ENCODE measurements around the gene RUFY3. TPM values are rescaled to one million over a fixed set of nuclear protein-coding genes. Genes with fewer than 3 reads are reported as not detected.
A peak's percentile ranks its signal among the peaks of the same experiment; 100 is the strongest.
"Not testable (repeated sequence)": the region's sequence is repeated elsewhere in the genome, so short reads cannot be mapped to it uniquely, and the experiment has no call there.

RUFY3 gene
- total RNA-seq: 10 to 100 TPM; 35.1 to 43.2 TPM

- ATAC-seq: no peak
- Mint-ChIP-seq H3K36me3 (ENCODE audit: low read depth) (no peaks in the 10 kb centered on the region), H3K27me3 (ENCODE audit: low read depth) (no peaks in the 10 kb centered on the region), H3K4me3 (peak within 1 kb of the TSS; percentile 18), H3K9me3 (ENCODE audit: insufficient read depth) (no peaks in the 10 kb centered on the region), H3K27ac (peak within 1 kb of the TSS; percentile 60), H3K4me1 (ENCODE audit: low read depth) (peaks cover 21% of the 10 kb centered on the region)
- CTCF ChIA-PET: interaction anchor here (1.0 to 4.7 kb wide), 9 partner anchors 13 to 272 kb away, joined by 3 to 35 read pairs (median 7); partner anchors contain the start of gene DCK
- POLR2A ChIA-PET: interaction anchor here (1.0 to 1.8 kb wide), 3 partner anchors 13 to 18 kb away, joined by 4 to 5 read pairs (median 4); no protein-coding TSS in a partner anchor
- DNase-seq: no peak
Measured at GRCh38 chr4:70721747-70722146, at the start of gene RUFY3. Gene RUFY3, plus strand, starts transcription at chr4:70721964. Its CDS starts 610 bp downstream, at chr4:70722574.

DNA sequence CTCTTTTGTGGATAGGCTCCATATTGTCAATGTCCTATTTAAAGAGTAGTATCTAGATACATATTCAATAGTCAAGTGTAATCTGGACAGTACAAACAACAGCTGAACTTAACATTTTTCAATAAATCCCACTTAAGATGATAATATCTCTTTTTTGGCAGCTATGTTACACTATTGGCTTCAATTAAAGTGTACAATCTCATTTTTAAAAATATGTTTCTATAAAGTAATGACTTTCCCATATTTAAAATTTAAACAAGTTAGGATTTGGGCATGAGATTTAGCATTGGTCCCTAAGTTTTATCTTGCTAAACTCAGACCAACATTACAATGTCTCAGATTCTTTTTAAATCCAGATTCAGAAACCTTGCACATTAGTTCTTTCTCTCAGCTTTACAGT, 47.6 kb upstream of the RUFY3 start:
- peaks cover 6% of the 10 kb centered on the region for H3K27me3 Mint-ChIP-seq (ENCODE audit: low read depth)
- no peak overlapping the region for H3K27ac Mint-ChIP-seq
- no peak overlapping the region for H3K4me3 Mint-ChIP-seq
- POLR2A ChIA-PET: no interaction called here
- CTCF ChIA-PET: no interaction called here
- H3K9me3 Mint-ChIP-seq (ENCODE audit: insufficient read depth): no peaks in the 10 kb centered on the region
- ATAC-seq: no peak
- DNase-seq: no peak
- no peaks in the 10 kb centered on the region for H3K36me3 Mint-ChIP-seq (ENCODE audit: low read depth)
- H3K4me1 Mint-ChIP-seq (ENCODE audit: low read depth): peaks cover 35% of the 10 kb centered on the region

DNA sequence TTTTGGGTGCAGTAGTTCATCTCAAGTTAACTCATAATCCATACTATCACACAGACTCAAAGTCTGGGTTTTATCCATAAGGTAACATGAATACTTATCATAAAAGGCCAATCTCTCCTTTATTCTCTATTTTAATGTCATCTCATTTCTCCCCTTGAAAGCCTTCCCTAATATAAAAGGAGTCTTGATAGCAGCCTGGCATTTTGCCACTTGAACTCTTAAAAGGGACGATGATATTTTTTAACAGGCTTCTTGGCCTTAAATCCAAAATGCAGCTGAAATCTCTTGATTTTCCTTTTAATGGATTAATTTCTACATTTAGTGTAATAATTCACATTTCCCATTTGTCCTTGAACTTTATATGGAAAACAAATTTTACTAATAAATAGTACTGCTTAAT, 47.0 kb upstream of the RUFY3 start:
- no peaks in the 10 kb centered on the region for H3K9me3 Mint-ChIP-seq (ENCODE audit: insufficient read depth)
- POLR2A ChIA-PET: no interaction called here
- no peak for ATAC-seq

GRCh38 chr4:70676554-70677090, 45.1 kb upstream of the RUFY3 start:
- ChIA-PET POLR2A (no interaction called here), CTCF (interaction anchor here (1.0 to 3.1 kb wide), 4 partner anchors 11 to 58 kb away, joined by 4 to 18 read pairs (median 16); no protein-coding TSS in a partner anchor)
- Mint-ChIP-seq H3K36me3 (ENCODE audit: low read depth) (peaks cover 7% of the 10 kb centered on the region), H3K9me3 (ENCODE audit: insufficient read depth) (no peaks in the 10 kb centered on the region), H3K4me3 (peak overlapping the region; percentile 7), H3K27me3 (ENCODE audit: low read depth) (peaks cover 4% of the 10 kb centered on the region), H3K27ac (peak overlapping the region; percentile 67), H3K4me1 (ENCODE audit: low read depth) (peaks cover 53% of the 10 kb centered on the region)
- DNase-seq (no peak), ATAC-seq (peak; percentile 42)

More for the DNA sequence above, 47.0 kb upstream of the RUFY3 start:
- H3K4me1 Mint-ChIP-seq (ENCODE audit: low read depth): peaks cover 40% of the 10 kb centered on the region
- CTCF ChIA-PET: interaction anchor here (1.1 kb wide), 1 partner anchor 9 kb away, joined by 3 read pairs; no protein-coding TSS in a partner anchor
- peaks cover 6% of the 10 kb centered on the region for H3K27me3 Mint-ChIP-seq (ENCODE audit: low read depth)
- no peak overlapping the region for H3K4me3 Mint-ChIP-seq
- no peak overlapping the region for H3K27ac Mint-ChIP-seq
- peaks cover 3% of the 10 kb centered on the region for H3K36me3 Mint-ChIP-seq (ENCODE audit: low read depth)
- no peak for DNase-seq

GRCh38 chr4:70678383-70678999, 43.3 kb upstream of the RUFY3 start:
- H3K36me3 Mint-ChIP-seq (ENCODE audit: low read depth): peaks cover 10% of the 10 kb centered on the region
- H3K27ac Mint-ChIP-seq: peak overlapping the region; percentile 80
- no peaks in the 10 kb centered on the region for H3K9me3 Mint-ChIP-seq (ENCODE audit: insufficient read depth)
- DNase-seq (peak; percentile 37), ATAC-seq (peak; percentile 69)
- ChIA-PET POLR2A (interaction anchor here (0.6 to 1.1 kb wide), 4 partner anchors 11 to 57 kb away, joined by 3 to 4 read pairs (median 3); no protein-coding TSS in a partner anchor), CTCF (interaction anchor here (1.0 to 3.1 kb wide), 7 partner anchors 9 to 58 kb away, joined by 3 to 18 read pairs (median 4); no protein-coding TSS in a partner anchor)
- peak overlapping the region; percentile 44 for H3K4me3 Mint-ChIP-seq
- H3K4me1 Mint-ChIP-seq (ENCODE audit: low read depth): peaks cover 53% of the 10 kb centered on the region
- peaks cover 3% of the 10 kb centered on the region for H3K27me3 Mint-ChIP-seq (ENCODE audit: low read depth)

DNA sequence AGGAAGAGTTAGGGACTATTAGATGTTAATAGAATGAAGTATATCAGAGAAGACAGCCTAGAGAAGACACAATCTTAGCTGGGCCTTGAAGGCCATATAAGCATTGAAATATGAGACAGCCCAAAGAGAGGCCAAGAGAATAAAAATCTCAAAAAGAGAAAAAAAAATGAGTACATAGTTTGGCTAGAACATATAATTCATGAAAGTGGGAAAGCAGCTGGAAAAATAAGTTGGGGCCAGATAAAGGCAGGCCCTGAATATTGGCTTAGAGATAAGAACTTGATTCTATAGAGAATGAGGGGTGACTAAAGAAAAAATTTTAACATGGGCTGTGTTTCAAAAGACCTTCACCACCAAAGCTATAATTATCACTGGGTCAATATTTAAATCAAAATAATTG, 40.8 kb upstream of the RUFY3 start:
- Mint-ChIP-seq H3K27me3 (ENCODE audit: low read depth) (no peaks in the 10 kb centered on the region), H3K27ac (no peak overlapping the region), H3K36me3 (ENCODE audit: low read depth) (peaks cover 10% of the 10 kb centered on the region), H3K4me1 (ENCODE audit: low read depth) (peaks cover 50% of the 10 kb centered on the region), H3K9me3 (ENCODE audit: insufficient read depth) (no peaks in the 10 kb centered on the region), H3K4me3 (no peak overlapping the region)
- DNase-seq (no peak), ATAC-seq (no peak)
- CTCF ChIA-PET: interaction anchor here (1.1 to 1.9 kb wide), 3 partner anchors 29 to 56 kb away, joined by 3 to 7 read pairs (median 4); no protein-coding TSS in a partner anchor
- POLR2A ChIA-PET: no interaction called here

DNA sequence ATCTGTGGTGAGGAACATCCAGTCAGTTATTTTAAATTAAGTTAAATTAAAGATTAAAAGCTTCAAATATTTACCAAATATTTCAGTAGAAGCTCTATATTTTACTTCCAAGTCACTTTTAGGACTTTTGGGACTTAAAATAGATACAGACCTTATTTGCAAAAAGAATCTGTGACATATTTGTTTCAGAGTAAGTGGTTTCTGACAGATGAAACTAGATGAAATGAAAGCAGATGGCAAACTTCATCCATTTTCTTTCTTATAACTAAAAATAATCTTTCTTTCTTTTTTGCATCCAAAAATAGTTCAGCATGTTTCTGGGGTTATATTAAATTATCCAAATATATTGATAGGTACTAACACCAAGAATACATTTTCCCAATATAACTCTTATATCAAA, 40.1 kb upstream of the RUFY3 start:
- DNase-seq (no peak), ATAC-seq (no peak)
- Mint-ChIP-seq H3K36me3 (ENCODE audit: low read depth) (peaks cover 10% of the 10 kb centered on the region), H3K4me1 (ENCODE audit: low read depth) (peaks cover 42% of the 10 kb centered on the region), H3K4me3 (no peak overlapping the region), H3K27me3 (ENCODE audit: low read depth) (no peaks in the 10 kb centered on the region), H3K27ac (no peak overlapping the region), H3K9me3 (ENCODE audit: insufficient read depth) (no peaks in the 10 kb centered on the region)
- CTCF ChIA-PET: interaction anchor here (0.7 to 1.9 kb wide), 4 partner anchors 30 to 325 kb away, joined by 3 to 7 read pairs (median 4); no protein-coding TSS in a partner anchor
- POLR2A ChIA-PET: no interaction called here

- H3K27ac Mint-ChIP-seq; DNase-seq; H3K27me3 Mint-ChIP-seq (ENCODE audit: low read depth); ATAC-seq; H3K9me3 Mint-ChIP-seq (ENCODE audit: insufficient read depth); H3K4me3 Mint-ChIP-seq; POLR2A ChIA-PET: not testable (repeated sequence)
- Mint-ChIP-seq H3K36me3 (ENCODE audit: low read depth) (peaks cover 10% of the 10 kb centered on the region), H3K4me1 (ENCODE audit: low read depth) (peaks cover 38% of the 10 kb centered on the region)
- CTCF ChIA-PET: interaction anchor here (1.9 kb wide), 1 partner anchor 30 kb away, joined by 7 read pairs; no protein-coding TSS in a partner anchor
Measured at GRCh38 chr4:70682142-70682541, 39.6 kb upstream of the RUFY3 start.

- peak overlapping the region; percentile 97 for H3K4me3 Mint-ChIP-seq
- DNase-seq (peak; percentile 29), ATAC-seq (no peak)
- H3K9me3 Mint-ChIP-seq (ENCODE audit: insufficient read depth): no peaks in the 10 kb centered on the region
- H3K27me3 Mint-ChIP-seq (ENCODE audit: low read depth): no peaks in the 10 kb centered on the region
- ChIA-PET POLR2A (interaction anchor here (0.7 to 3.5 kb wide), 4 partner anchors 8 to 306 kb away, joined by 3 to 34 read pairs (median 3); partner anchors contain the start of gene DCK), CTCF (interaction anchor here (0.8 to 3.6 kb wide), 10 partner anchors 9 to 264 kb away, joined by 3 to 51 read pairs (median 5); no protein-coding TSS in a partner anchor)
- peaks cover 30% of the 10 kb centered on the region for H3K4me1 Mint-ChIP-seq (ENCODE audit: low read depth)
- peaks cover 29% of the 10 kb centered on the region for H3K36me3 Mint-ChIP-seq (ENCODE audit: low read depth)
- peak overlapping the region; percentile 92 for H3K27ac Mint-ChIP-seq
Measured at GRCh38 chr4:70687392-70687791, 34.4 kb upstream of the RUFY3 start.

DNA sequence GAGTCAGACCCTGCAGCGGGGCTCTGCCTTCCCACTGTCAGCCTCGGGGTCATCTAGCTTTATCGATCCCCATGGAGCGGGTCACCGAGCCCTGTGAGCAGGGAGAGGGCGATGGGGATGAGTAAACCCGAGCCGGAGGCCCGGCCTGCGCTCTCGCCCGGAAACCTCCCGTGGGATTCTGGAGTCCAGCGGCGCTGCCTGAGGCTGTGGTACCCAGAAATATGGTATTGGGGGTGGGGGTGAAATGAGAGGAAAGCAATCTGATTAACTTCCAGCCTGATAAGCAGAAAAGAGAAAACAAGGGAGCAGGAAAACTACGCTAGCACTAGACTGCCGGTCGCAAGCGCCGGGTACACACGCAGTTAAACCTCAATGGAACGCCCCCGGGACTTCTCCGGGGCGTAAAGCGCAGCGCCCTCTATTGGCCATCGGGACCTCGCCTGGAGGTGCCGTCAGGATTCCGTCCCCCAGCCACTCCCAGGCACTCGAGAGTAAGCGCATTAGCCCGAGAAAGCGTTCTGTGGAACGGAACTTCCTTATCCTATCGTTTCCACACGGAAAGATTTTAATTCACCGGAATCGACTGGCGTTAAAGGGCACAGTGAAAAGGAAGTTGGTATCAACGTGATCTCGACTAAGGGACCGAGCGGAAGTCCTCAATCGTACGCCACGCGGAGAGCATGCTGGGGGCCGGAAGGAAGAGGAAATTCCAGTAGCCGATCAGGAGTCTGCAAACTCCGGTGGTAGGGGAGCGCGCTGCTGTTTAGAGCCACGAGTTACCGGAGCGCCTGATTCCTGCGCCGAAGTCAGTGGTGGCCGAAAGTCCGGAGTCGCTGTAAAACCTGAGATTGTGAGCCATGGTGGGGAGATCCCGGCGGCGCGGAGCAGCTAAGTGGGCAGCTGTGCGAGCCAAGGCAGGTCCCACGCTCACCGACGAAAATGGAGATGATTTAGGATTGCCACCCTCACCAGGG, 33.7 kb upstream of the RUFY3 start, which contains the start of gene UTP3:
Gene UTP3 (plus strand): TSS at position 712 of the 974 bp plus-strand sequence. CDS start 146 bp downstream, at position 858.
- Mint-ChIP-seq H3K27me3 (ENCODE audit: low read depth) (no peaks in the 10 kb centered on the region), H3K9me3 (ENCODE audit: insufficient read depth) (no peaks in the 10 kb centered on the region), H3K4me1 (ENCODE audit: low read depth) (peaks cover 30% of the 10 kb centered on the region), H3K36me3 (ENCODE audit: low read depth) (peaks cover 30% of the 10 kb centered on the region), H3K4me3 (peak within 1 kb of the TSS; percentile 97), H3K27ac (peak within 1 kb of the TSS; percentile 92)
- CTCF ChIA-PET: interaction anchor here (0.8 to 6.3 kb wide), 20 partner anchors 10 to 316 kb away, joined by 3 to 63 read pairs (median 4); partner anchors contain the start of gene MOB1B
- peak; percentile 95 for DNase-seq
- peak; percentile 94 for ATAC-seq
- POLR2A ChIA-PET: interaction anchor here (0.8 to 3.5 kb wide), 5 partner anchors 10 to 305 kb away, joined by 3 to 34 read pairs (median 3); partner anchors contain the start of gene DCK

GRCh38 chr4:70688795-70689231, 33.0 kb upstream of the RUFY3 start:
- H3K4me1 Mint-ChIP-seq (ENCODE audit: low read depth): peaks cover 33% of the 10 kb centered on the region
- ChIA-PET CTCF (interaction anchor here (0.8 to 6.3 kb wide), 15 partner anchors 10 to 320 kb away, joined by 3 to 63 read pairs (median 4); partner anchors contain the start of gene MOB1B), POLR2A (interaction anchor here (1.1 to 3.5 kb wide), 4 partner anchors 11 to 150 kb away, joined by 3 to 34 read pairs (median 6); partner anchors contain the start of gene GRSF1)
- no peak for DNase-seq
- H3K9me3 Mint-ChIP-seq (ENCODE audit: insufficient read depth): no peaks in the 10 kb centered on the region
- no peaks in the 10 kb centered on the region for H3K27me3 Mint-ChIP-seq (ENCODE audit: low read depth)
- ATAC-seq: peak; percentile 28
- H3K27ac Mint-ChIP-seq: peak overlapping the region; percentile 92
- peak overlapping the region; percentile 97 for H3K4me3 Mint-ChIP-seq
- H3K36me3 Mint-ChIP-seq (ENCODE audit: low read depth): peaks cover 33% of the 10 kb centered on the region

All from activated CD8-positive, alpha-beta T cell treated with anti-CD3 and anti-CD28 coated beads, Interleukin-2, amount 10 ng/mL, durations not matched to agents 7 days and 5 days (primary cell).